Measurements from ENCODE around the gene POGK.
"Not testable (repeated sequence)": the region's sequence is repeated elsewhere in the genome, so short reads cannot be mapped to it uniquely, and the experiment has no call there.

POGK gene

GRCh38 chr1:166855558-166855957 is 16.3 kb downstream of the POGK start:
- no peak for DNase-seq (ENCODE audit: low read depth, low spot score)

- no peak for DNase-seq (ENCODE audit: low read depth, low spot score)
These were observed 18.7 kb downstream of the POGK start for GRCh38 chr1:166857995-166858394.

- no peak for DNase-seq (ENCODE audit: low read depth, low spot score)
These were observed 19.6 kb downstream of the POGK start for GRCh38 chr1:166858726-166859419.

- no peak for DNase-seq (ENCODE audit: low read depth, low spot score)
These were observed 20.3 kb downstream of the POGK start for GRCh38 chr1:166859597-166859996.

GRCh38 chr1:166865926-166866325 is 26.7 kb downstream of the POGK start:
- DNase-seq (ENCODE audit: low read depth, low spot score) = no peak

- no peak for DNase-seq (ENCODE audit: low read depth, low spot score)
These were observed 29.4 kb downstream of the POGK start for GRCh38 chr1:166868639-166869038.

GRCh38 chr1:166869318-166870099 is 30.2 kb downstream of the POGK start:
- DNase-seq (ENCODE audit: low read depth, low spot score) = no peak

GRCh38 chr1:166870584-166870983 is 31.3 kb downstream of the POGK start:
- no peak for DNase-seq (ENCODE audit: low read depth, low spot score)

GRCh38 chr1:166874464-166874863 is 35.2 kb downstream of the POGK start:
- DNase-seq (ENCODE audit: low read depth, low spot score) = no peak

GRCh38 chr1:166875302-166875733 is 36.0 kb downstream of the POGK start:
- no peak for DNase-seq (ENCODE audit: low read depth, low spot score)

GRCh38 chr1:166875734-166876539 is 36.7 kb downstream of the POGK start, which contains the start of gene TADA1:
Gene TADA1, minus strand, starts transcription at chr1:166876264. Its CDS starts 31 bp downstream, at chr1:166876233.
- DNase-seq (ENCODE audit: low read depth, low spot score) = peak; percentile 95

GRCh38 chr1:166876540-166876838 is 37.2 kb downstream of the POGK start:
- no peak for DNase-seq (ENCODE audit: low read depth, low spot score)

- DNase-seq (ENCODE audit: low read depth, low spot score) = not testable (repeated sequence)
These were observed 39.1 kb downstream of the POGK start for GRCh38 chr1:166878173-166878917.

- DNase-seq (ENCODE audit: low read depth, low spot score) = no peak
These were observed 43.6 kb downstream of the POGK start for GRCh38 chr1:166882893-166883292.

GRCh38 chr1:166884040-166884642 is 44.9 kb downstream of the POGK start:
- no peak for DNase-seq (ENCODE audit: low read depth, low spot score)

- no peak for DNase-seq (ENCODE audit: low read depth, low spot score)
These were observed 45.7 kb downstream of the POGK start for GRCh38 chr1:166884971-166885370.

GRCh38 chr1:166888373-166889111 is 49.3 kb downstream of the POGK start:
- no peak for DNase-seq (ENCODE audit: low read depth, low spot score)

GRCh38 chr1:166889776-166890175 is 50.5 kb downstream of the POGK start:
- DNase-seq (ENCODE audit: low read depth, low spot score) = no peak

- DNase-seq (ENCODE audit: low read depth, low spot score) = no peak
These were observed 56.5 kb downstream of the POGK start for GRCh38 chr1:166895766-166896165.

GRCh38 chr1:166899769-166900168 is 60.5 kb downstream of the POGK start:
- no peak for DNase-seq (ENCODE audit: low read depth, low spot score)
